Keratinocyte (primary cell): ENCODE results near the gene BEND3. TPM values are rescaled to one million over a fixed set of nuclear protein-coding genes. Genes with fewer than 3 reads are reported as not detected.

ENCODE experiments used
- DNase-seq: peaks from one replicate; pipeline ENCODE4 v3.0.0-alpha.2; 2011; ENCODE audit warnings: low read depth, missing footprints, low spot score
- FAIRE-seq: peaks from 2 replicates; lab custom pipeline; 2011; peaks lifted over from hg19 to GRCh38; lab: Jason Lieb, UNC
- H2AFZ ChIP-seq: 2 replicates; pipeline ENCODE4 v1.6.0; 2012; ENCODE audit warnings: low read length, control low read depth, inconsistent platforms; ENCODE audit not compliant: control insufficient read depth
- H3K27ac ChIP-seq: 2 replicates; pipeline ENCODE4 v1.5.1; 2011; ENCODE audit warnings: low read length; ENCODE audit not compliant: control insufficient read depth, insufficient read depth
- H3K27me3 ChIP-seq: 3 replicates; pipeline ENCODE4 v1.6.0; 2011; ENCODE audit warnings: low read length; ENCODE audit not compliant: control insufficient read depth, insufficient read depth; ENCODE audit errors: extremely low read depth
- H3K36me3 ChIP-seq, 2 experiments: 2 replicates in 1 of 2; 3 replicates in 1 of 2; pipeline ENCODE4 v1.5.1; 2011; ENCODE audit warnings: low read length in 2 of 2, mild to moderate bottlenecking in 1 of 2; ENCODE audit not compliant: control insufficient read depth in 2 of 2, insufficient read depth in 2 of 2; ENCODE audit errors: extremely low read depth in 1 of 2
- H3K4me1 ChIP-seq: 3 replicates; pipeline ENCODE4 v1.5.1; 2011; ENCODE audit warnings: low read length; ENCODE audit not compliant: control insufficient read depth, insufficient read depth; ENCODE audit errors: extremely low read depth
- H3K4me2 ChIP-seq: 3 replicates; pipeline ENCODE4 v1.6.0; 2011; ENCODE audit warnings: low read depth, low read length; ENCODE audit not compliant: control insufficient read depth, insufficient read depth; ENCODE audit errors: extremely low read depth
- H3K4me3 ChIP-seq, 3 experiments: fragments of 200-600 bp in 1 of 3; sonication (generic) in 1 of 3; 2 replicates in 2 of 3; 3 replicates in 1 of 3; pipeline ENCODE4 v1.5.1; 2011 to 2016; ENCODE audit warnings: low read length in 3 of 3, mild to moderate bottlenecking in 3 of 3, control low read depth in 2 of 3, inconsistent platforms in 1 of 3, low read depth in 1 of 3, mixed read lengths in 1 of 3, mixed run types in 1 of 3, moderate library complexity in 1 of 3; ENCODE audit not compliant: control insufficient read depth in 2 of 3, insufficient read depth in 2 of 3; ENCODE audit errors: extremely low read depth in 1 of 3
- H3K79me2 ChIP-seq: 2 replicates; pipeline ENCODE4 v1.6.0; 2012; ENCODE audit warnings: low read length; ENCODE audit not compliant: control insufficient read depth, insufficient read depth
- H3K9ac ChIP-seq: 3 replicates; pipeline ENCODE4 v1.6.0; 2011; ENCODE audit warnings: low read length; ENCODE audit not compliant: control insufficient read depth, insufficient read depth; ENCODE audit errors: extremely low read depth
- H3K9me1 ChIP-seq: 3 replicates; pipeline ENCODE4 v1.6.0; 2011; ENCODE audit warnings: low read length; ENCODE audit not compliant: control insufficient read depth, insufficient read depth; ENCODE audit errors: extremely low read depth
- H3K9me3 ChIP-seq: 2 replicates; pipeline ENCODE4 v1.5.1; 2012; ENCODE audit warnings: low read depth, low read length; ENCODE audit not compliant: control insufficient read depth
- H4K20me1 ChIP-seq: 3 replicates; pipeline ENCODE4 v1.6.0; 2011; ENCODE audit warnings: low read length; ENCODE audit not compliant: control insufficient read depth, insufficient read depth; ENCODE audit errors: extremely low read depth
- EZH2 ChIP-seq: IDR thresholded peaks from one replicate; pipeline ENCODE4 v1.6.1; 2012; ENCODE audit warnings: inconsistent platforms, mild to moderate bottlenecking, low read length, moderate library complexity
- dilution Hi-C: fragments of 300-500 bp; cut with MboI; formaldehyde crosslinking; loops from one replicate; pipeline ENCODE4 v1.7.0; 2020; ENCODE audit warnings: low sequenced_read_pairs; ENCODE audit not compliant: extremely low pct_ligation_motif_present
- polyA plus RNA-seq, 5 experiments: library from polyadenylated mRNA; depleted of rRNA in 3 of 5; stranded (reverse) in 3 of 5; stranded (forward) in 1 of 5; unstranded in 1 of 5; fragments of >200 nt; gene quantifications; 1 replicate in 1 of 5; 2 replicates in 3 of 5; 3 replicates in 1 of 5; pipeline versions ENCODE4 v1.2.1 to v1.2.3, GENCODE V29; 2011 to 2012; ENCODE audit warnings: missing spikeins in 2 of 5, low read depth in 1 of 5, low replicate concordance in 1 of 5
- TF ChIP-seq, protein P1 (sequence below), 3 experiments: IDR thresholded peaks in 1 of 3; conservative IDR thresholded peaks in 1 of 3; optimal IDR thresholded peaks in 1 of 3; 2 replicates in 2 of 3; 3 replicates in 1 of 3; pipeline versions ENCODE3 to v1.5.1; 2011; ENCODE audit warnings: low read length in 3 of 3, mild to moderate bottlenecking in 3 of 3, moderate library complexity in 2 of 3, control low read depth in 1 of 3, inconsistent platforms in 1 of 3; ENCODE audit not compliant: insufficient read depth in 2 of 3; ENCODE audit errors: extremely low read depth in 1 of 3

Gene BEND3
- polyA plus RNA-seq, 1 donor (not counting 4 experiments of a cell fraction or from before 2014, with no cell fraction given): 2.1 TPM

DNA sequence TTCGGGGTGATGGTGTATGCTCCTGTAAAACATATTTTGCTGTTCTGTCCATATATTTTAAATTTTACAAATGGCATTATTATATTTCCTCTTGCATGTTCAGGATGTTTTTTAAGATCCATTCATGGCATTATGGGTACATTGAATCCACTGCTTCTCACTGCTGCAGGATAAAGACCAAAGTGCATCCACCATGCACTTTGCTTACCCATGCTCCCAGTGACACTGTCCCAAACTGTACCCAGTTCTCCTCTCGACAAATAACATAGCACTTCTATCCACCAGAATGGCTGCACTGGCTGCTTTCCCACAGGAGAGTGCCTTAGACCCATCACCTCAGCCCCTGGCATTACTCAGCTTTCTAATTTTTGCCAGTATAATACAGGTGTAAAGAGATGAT, 57.6 kb downstream of the BEND3 start:
- no peak for DNase-seq
- H3K4me2 ChIP-seq: no peak overlapping the region
- dilution Hi-C loops: no loop called here
- FAIRE-seq: no peak
- H3K9me3 ChIP-seq: no peaks in the 10 kb centered on the region
- H3K4me1 ChIP-seq: peaks cover 8% of the 10 kb centered on the region
- no peak overlapping the region for H3K27ac ChIP-seq
- no peaks in the 10 kb centered on the region for H3K9me1 ChIP-seq
- no peak for TF ChIP-seq EZH2
- TF ChIP-seq, protein P1, sequence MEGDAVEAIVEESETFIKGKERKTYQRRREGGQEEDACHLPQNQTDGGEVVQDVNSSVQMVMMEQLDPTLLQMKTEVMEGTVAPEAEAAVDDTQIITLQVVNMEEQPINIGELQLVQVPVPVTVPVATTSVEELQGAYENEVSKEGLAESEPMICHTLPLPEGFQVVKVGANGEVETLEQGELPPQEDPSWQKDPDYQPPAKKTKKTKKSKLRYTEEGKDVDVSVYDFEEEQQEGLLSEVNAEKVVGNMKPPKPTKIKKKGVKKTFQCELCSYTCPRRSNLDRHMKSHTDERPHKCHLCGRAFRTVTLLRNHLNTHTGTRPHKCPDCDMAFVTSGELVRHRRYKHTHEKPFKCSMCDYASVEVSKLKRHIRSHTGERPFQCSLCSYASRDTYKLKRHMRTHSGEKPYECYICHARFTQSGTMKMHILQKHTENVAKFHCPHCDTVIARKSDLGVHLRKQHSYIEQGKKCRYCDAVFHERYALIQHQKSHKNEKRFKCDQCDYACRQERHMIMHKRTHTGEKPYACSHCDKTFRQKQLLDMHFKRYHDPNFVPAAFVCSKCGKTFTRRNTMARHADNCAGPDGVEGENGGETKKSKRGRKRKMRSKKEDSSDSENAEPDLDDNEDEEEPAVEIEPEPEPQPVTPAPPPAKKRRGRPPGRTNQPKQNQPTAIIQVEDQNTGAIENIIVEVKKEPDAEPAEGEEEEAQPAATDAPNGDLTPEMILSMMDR (optimal IDR thresholded peaks at IDR 0.05 in 1 of 3, IDR thresholded peaks at IDR 0.05 in 1 of 3, conservative IDR thresholded peaks at IDR 0.05 in 1 of 3; ENCODE audit: extremely low read depth in 1 of 3, insufficient read depth in 2 of 3, low read length in 3 of 3): no peak
- H3K4me3 ChIP-seq: no peak overlapping the region
- no peaks in the 10 kb centered on the region for H4K20me1 ChIP-seq
- no peak overlapping the region for H3K9ac ChIP-seq
- H3K36me3 ChIP-seq: no peaks in the 10 kb centered on the region
- H3K79me2 ChIP-seq: no peaks in the 10 kb centered on the region
- H2AFZ ChIP-seq: no peak overlapping the region
- no peaks in the 10 kb centered on the region for H3K27me3 ChIP-seq

DNA sequence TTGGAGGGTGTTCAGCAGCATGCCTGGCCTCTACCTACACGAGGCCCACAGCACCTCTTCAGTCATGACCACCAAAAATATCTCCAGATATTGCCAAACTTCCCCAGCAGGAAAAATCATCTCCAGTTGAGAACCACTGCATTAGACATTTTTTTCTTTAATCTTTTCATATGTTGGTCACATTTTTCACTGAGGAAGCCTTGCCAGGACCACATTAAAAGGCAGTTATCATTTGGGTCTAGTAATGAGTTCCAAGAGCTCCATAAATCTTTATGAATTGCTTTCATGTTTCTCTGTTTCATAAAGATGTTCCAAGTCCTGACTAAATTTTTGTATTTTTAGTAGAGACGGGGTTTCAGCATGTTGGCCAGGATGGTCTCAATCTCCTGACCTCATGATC, 58.5 kb downstream of the BEND3 start:
- Histone ChIP-seq H3K4me1 (peaks cover 6% of the 10 kb centered on the region), H3K79me2 (no peaks in the 10 kb centered on the region), H2AFZ (no peak overlapping the region), H3K9ac (no peak overlapping the region), H3K9me3 (no peaks in the 10 kb centered on the region), H3K4me3 (no peak overlapping the region), H3K36me3 (no peaks in the 10 kb centered on the region), H3K9me1 (no peaks in the 10 kb centered on the region), H3K27me3 (no peaks in the 10 kb centered on the region), H3K27ac (no peak overlapping the region), H4K20me1 (no peaks in the 10 kb centered on the region), H3K4me2 (no peak overlapping the region)
- TF ChIP-seq EZH2: no peak
- TF ChIP-seq, protein P1 (optimal IDR thresholded peaks at IDR 0.05 in 1 of 3, IDR thresholded peaks at IDR 0.05 in 1 of 3, conservative IDR thresholded peaks at IDR 0.05 in 1 of 3; ENCODE audit: extremely low read depth in 1 of 3, insufficient read depth in 2 of 3, low read length in 3 of 3): no peak
- dilution Hi-C loops: no loop called here
- no peak for DNase-seq
- no peak for FAIRE-seq
